GM12878 (cell line): Measurements from ENCODE around the gene GPSM1. TPM values are rescaled to one million over a fixed set of nuclear protein-coding genes. Genes with fewer than 3 reads are reported as not detected.

Source experiments
- ASH2L ChIP-seq: fragments of 300-600, 200-600 bp; sonication (generic); IDR thresholded peaks from 2 replicates; pipeline ENCODE4 v1.6.1; 2017; ENCODE audit warnings: low read depth, mild to moderate bottlenecking, borderline replicate concordance
- BHLHE40 ChIP-seq, 2 experiments: fragments of 450-650 bp in 1 of 2; IDR thresholded peaks; 2 replicates each; pipeline ENCODE4 v1.6.1; 2011 to 2017; ENCODE audit warnings: low read depth in 2 of 2, borderline replicate concordance in 1 of 2, improper control_type of control experiment in 1 of 2, low read length in 1 of 2, mild to moderate bottlenecking in 1 of 2
- NR2C1 ChIP-seq: fragments of 450-650 bp; IDR thresholded peaks from 2 replicates; pipeline ENCODE4 v1.6.1; 2017; ENCODE audit warnings: antibody characterized with exemption, mild to moderate bottlenecking, moderate library complexity
- polyA plus RNA-seq, 11 experiments: library from polyadenylated mRNA; depleted of rRNA in 4 of 11; unstranded in 6 of 11; stranded (reverse) in 5 of 11; fragments of >200 nt; fragmentation: Nextera tagmentation in 4 of 11; fragmentation: Illumina TruSeq in 1 of 11; extraction: Ambion mirVana in 4 of 11; extraction: Trizol in 1 of 11; gene quantifications; 1 replicate in 1 of 11; 2 replicates in 10 of 11; pipeline versions ENCODE4 v1.2.1 to v1.2.3, GENCODE V29; 2011 to 2016; ENCODE audit warnings: inconsistent platforms in 2 of 11, missing spikeins in 2 of 11, low read depth in 1 of 11
- total RNA-seq, 4 experiments: library from RNA; depleted of rRNA in 3 of 4; stranded (reverse); fragments of >200 nt in 3 of 4; fragmentation: Illumina TruSeq in 1 of 4; extraction: Trizol in 1 of 4; gene quantifications; 2 replicates each; pipeline versions ENCODE4 v1.2.1 to v1.2.3, GENCODE V29; 2013 to 2021
- TF ChIP-seq, protein P1 (sequence below): fragments of 450-650 bp; IDR thresholded peaks from 2 replicates; pipeline ENCODE4 v1.6.1; 2017; ENCODE audit warnings: mild to moderate bottlenecking, moderate library complexity
- TF ChIP-seq, protein P2 (sequence below): fragments of 450-650 bp; IDR thresholded peaks from 2 replicates; pipeline ENCODE4 v1.6.1; 2017; ENCODE audit warnings: mild to moderate bottlenecking, low read depth, inconsistent platforms; ENCODE audit not compliant: poor library complexity, severe bottlenecking

The GPSM1 gene
- total and polyA plus RNA-seq, 10 of the 15 experiments (the other 5 are each of a cell fraction or from before 2014, with no cell fraction given) = 0.04 to 0.10 (median 0.10) TPM; not detected in 7

GRCh38 chr9:136284951-136285350, 42.4 kb upstream of the GPSM1 start (continued):
- TF ChIP-seq BHLHE40 (IDR thresholded peaks at IDR 0.05; ENCODE audit: borderline replicate concordance in 1 of 2, low read depth in 2 of 2, low read length in 1 of 2) = no peak
- TF ChIP-seq, protein P1, sequence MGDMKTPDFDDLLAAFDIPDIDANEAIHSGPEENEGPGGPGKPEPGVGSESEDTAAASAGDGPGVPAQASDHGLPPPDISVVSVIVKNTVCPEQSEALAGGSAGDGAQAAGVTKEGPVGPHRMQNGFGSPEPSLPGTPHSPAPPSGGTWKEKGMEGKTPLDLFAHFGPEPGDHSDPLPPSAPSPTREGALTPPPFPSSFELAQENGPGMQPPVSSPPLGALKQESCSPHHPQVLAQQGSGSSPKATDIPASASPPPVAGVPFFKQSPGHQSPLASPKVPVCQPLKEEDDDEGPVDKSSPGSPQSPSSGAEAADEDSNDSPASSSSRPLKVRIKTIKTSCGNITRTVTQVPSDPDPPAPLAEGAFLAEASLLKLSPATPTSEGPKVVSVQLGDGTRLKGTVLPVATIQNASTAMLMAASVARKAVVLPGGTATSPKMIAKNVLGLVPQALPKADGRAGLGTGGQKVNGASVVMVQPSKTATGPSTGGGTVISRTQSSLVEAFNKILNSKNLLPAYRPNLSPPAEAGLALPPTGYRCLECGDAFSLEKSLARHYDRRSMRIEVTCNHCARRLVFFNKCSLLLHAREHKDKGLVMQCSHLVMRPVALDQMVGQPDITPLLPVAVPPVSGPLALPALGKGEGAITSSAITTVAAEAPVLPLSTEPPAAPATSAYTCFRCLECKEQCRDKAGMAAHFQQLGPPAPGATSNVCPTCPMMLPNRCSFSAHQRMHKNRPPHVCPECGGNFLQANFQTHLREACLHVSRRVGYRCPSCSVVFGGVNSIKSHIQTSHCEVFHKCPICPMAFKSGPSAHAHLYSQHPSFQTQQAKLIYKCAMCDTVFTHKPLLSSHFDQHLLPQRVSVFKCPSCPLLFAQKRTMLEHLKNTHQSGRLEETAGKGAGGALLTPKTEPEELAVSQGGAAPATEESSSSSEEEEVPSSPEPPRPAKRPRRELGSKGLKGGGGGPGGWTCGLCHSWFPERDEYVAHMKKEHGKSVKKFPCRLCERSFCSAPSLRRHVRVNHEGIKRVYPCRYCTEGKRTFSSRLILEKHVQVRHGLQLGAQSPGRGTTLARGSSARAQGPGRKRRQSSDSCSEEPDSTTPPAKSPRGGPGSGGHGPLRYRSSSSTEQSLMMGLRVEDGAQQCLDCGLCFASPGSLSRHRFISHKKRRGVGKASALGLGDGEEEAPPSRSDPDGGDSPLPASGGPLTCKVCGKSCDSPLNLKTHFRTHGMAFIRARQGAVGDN = no peak
- TF ChIP-seq NR2C1 = no peak
- TF ChIP-seq, protein P2, sequence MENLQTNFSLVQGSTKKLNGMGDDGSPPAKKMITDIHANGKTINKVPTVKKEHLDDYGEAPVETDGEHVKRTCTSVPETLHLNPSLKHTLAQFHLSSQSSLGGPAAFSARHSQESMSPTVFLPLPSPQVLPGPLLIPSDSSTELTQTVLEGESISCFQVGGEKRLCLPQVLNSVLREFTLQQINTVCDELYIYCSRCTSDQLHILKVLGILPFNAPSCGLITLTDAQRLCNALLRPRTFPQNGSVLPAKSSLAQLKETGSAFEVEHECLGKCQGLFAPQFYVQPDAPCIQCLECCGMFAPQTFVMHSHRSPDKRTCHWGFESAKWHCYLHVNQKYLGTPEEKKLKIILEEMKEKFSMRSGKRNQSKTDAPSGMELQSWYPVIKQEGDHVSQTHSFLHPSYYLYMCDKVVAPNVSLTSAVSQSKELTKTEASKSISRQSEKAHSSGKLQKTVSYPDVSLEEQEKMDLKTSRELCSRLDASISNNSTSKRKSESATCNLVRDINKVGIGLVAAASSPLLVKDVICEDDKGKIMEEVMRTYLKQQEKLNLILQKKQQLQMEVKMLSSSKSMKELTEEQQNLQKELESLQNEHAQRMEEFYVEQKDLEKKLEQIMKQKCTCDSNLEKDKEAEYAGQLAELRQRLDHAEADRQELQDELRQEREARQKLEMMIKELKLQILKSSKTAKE = no peak
- TF ChIP-seq ASH2L = no peak
